ENCODE results near the gene NSRP1. TPM values are rescaled to one million over a fixed set of nuclear protein-coding genes. Genes with fewer than 3 reads are reported as not detected.
A peak's percentile ranks its signal among the peaks of the same experiment; 100 is the strongest.

Gene NSRP1
- total RNA-seq, 1 donor from 2014 or later, result 11.1 TPM

DNA sequence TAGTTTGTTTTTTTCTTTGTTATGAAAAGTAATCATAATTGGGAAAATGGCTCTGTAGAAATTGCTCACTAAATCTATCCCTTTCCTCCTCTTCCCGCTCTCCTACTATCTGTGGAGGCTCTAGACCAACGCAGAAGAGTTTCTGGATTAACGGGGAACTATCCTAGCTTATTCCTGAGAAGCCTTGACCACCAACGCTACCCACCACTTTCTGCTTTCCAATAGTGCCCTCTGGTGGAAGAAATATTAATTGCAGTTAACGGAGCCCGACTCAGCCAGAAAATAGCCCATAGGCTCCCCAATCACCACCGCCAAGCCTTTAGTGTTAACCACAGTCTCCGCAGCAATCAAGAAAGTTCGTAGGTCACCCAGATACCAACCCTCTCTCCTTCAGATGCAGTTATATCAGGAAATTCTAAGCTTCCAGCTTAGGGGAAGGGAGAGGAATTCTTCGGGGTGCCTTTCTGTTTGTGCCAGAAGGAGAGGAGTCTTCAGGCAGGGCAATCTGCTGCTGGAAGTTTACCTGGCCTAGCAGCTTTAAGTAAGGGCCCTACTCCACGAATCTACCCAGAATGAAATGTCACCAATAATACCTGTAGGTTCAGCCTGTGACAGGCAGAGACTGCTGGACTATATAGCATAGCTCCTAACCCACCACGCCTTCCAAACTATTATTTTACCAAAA, 23.0 kb upstream of the NSRP1 start:
- Histone ChIP-seq H3K27me3 (ENCODE audit: control insufficient read depth, insufficient read depth, low read length) (no peaks in the 10 kb centered on the region), H3K36me3 (ENCODE audit: control insufficient read depth, insufficient read depth, low read length) (no peaks in the 10 kb centered on the region), H3K4me3 (ENCODE audit: low read depth, low read length) (no peak overlapping the region)
- TF ChIP-seq CTCF (IDR thresholded peaks at IDR 0.05; ENCODE audit: insufficient read depth, low read length, poor library complexity, severe bottlenecking), result peak; percentile 55
- no peak for DNase-seq (ENCODE audit: low read depth)

DNA sequence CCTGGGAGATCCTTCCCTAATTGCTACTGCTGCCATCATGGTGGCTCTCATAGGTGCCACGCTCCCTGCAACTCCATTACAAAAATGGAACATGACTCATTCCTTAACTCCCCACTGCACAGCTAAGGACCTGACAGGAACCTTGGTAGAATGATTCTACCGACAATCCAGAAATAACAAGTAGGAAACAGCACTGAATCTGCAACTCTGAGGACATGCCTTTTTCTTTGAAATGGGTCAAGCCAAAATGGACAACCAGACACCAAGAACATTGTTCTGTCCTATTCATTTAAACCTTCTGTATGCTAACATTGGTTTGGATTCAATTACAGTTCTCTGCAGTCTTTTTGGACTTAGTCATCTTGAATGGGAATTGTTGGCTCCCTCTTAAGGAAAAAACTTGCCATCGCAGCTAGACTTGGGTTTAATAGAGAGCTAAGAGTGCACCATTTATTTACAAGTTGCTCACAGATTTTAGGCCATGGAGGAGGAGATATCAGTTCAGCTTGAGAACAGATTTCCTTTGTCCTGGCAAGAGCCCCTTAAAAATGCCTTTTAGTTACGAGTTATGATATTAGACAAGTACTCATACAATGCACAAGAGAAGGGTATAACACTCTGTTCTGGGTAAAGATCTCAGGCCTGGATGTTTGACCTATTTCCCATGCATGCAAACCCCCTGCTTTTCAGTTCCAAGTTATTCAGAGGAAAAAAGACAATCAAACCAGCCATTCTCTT, 20.9 kb upstream of the NSRP1 start:
- DNase-seq (ENCODE audit: low read depth), result peak; percentile 54
- Histone ChIP-seq H3K36me3 (ENCODE audit: control insufficient read depth, insufficient read depth, low read length) (no peaks in the 10 kb centered on the region), H3K4me3 (ENCODE audit: low read depth, low read length) (no peak overlapping the region), H3K27me3 (ENCODE audit: control insufficient read depth, insufficient read depth, low read length) (no peaks in the 10 kb centered on the region)
- TF ChIP-seq CTCF (IDR thresholded peaks at IDR 0.05; ENCODE audit: insufficient read depth, low read length, poor library complexity, severe bottlenecking), result peak; percentile 56

DNA sequence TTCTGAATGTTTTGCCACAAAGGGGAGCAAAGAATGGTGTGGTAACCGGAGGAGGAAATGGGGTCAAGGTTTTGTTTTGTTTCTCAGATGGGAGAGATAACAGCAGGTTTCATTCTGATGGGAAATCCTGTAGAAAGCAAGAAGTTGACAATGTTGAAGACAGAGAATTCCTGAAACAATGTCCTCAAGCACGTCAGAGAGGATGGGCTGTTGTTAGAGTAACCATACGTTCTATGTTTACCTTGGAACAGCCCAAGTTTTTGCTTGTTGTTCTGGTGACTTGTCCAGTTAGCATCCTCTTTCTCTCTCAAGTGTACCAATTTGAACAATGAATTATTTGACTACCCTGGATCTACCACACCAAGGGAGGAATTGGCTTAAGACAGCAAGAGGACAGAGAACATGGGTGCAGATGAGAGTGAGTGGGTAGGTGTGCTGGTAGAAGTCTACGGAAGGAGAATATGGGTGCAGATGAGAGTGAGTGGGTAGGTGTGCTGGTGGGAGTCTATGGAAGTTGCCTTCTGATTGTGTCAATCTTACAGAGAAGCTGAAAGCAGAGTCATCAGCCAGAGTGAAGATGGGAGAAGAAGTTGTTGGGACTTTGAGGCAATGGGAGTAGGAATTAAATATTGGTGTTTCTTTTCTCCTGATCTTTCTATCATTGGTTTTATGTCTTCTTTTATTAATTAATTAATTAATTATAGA, 14.8 kb upstream of the NSRP1 start:
- TF ChIP-seq CTCF (IDR thresholded peaks at IDR 0.05; ENCODE audit: insufficient read depth, low read length, poor library complexity, severe bottlenecking), result no peak
- no peaks in the 10 kb centered on the region for H3K36me3 ChIP-seq (ENCODE audit: control insufficient read depth, insufficient read depth, low read length)
- DNase-seq (ENCODE audit: low read depth), result no peak
- H3K27me3 ChIP-seq (ENCODE audit: control insufficient read depth, insufficient read depth, low read length), result no peaks in the 10 kb centered on the region
- no peak overlapping the region for H3K4me3 ChIP-seq (ENCODE audit: low read depth, low read length)

GRCh38 chr17:30103921-30104320, 12.7 kb upstream of the NSRP1 start:
- Histone ChIP-seq H3K36me3 (ENCODE audit: control insufficient read depth, insufficient read depth, low read length) (no peaks in the 10 kb centered on the region), H3K27me3 (ENCODE audit: control insufficient read depth, insufficient read depth, low read length) (no peaks in the 10 kb centered on the region), H3K4me3 (ENCODE audit: low read depth, low read length) (no peak overlapping the region)
- DNase-seq (ENCODE audit: low read depth), result no peak
- no peak for TF ChIP-seq CTCF (IDR thresholded peaks at IDR 0.05; ENCODE audit: insufficient read depth, low read length, poor library complexity, severe bottlenecking)

DNA sequence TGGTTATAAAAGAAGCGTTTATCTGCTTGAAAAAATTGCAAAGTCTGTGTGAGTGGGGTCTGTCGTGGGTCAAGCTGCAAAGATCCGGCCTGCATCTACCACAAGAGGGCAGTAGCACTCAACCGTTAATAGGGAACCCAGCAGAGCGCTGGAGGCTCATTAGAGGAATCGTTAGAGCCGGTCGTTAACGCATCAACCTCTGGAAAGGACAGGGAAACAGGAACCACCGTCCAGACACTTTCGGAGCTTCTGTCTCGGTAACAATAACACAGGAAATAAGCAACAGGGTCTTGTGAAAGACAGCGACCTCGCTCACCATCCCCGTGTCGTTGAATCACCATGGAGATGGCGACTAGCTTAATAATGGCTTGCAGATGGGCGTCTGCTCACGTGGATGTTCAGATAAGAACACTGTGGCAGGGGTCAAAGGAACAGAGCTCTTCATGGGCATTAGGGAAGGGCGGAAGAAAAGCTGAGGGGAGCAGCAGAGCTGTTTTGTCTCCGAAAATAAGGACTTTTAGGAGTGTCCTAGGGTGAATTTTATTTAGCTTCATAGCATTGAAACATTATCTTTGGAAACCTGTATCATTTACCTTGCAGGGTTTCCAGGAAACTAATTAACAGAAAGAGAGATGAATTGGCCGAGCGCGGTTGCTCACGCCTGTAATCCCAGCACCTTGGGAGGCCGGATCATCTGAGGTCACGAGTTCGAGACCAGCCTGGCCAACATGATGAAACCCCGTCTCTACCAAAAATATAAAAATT, 11.9 kb upstream of the NSRP1 start:
- peak; percentile 97 for TF ChIP-seq CTCF (IDR thresholded peaks at IDR 0.05; ENCODE audit: insufficient read depth, low read length, poor library complexity, severe bottlenecking)
- DNase-seq (ENCODE audit: low read depth), result no peak
- H3K27me3 ChIP-seq (ENCODE audit: control insufficient read depth, insufficient read depth, low read length), result no peaks in the 10 kb centered on the region
- peak overlapping the region; percentile 45 for H3K4me3 ChIP-seq (ENCODE audit: low read depth, low read length)
- no peaks in the 10 kb centered on the region for H3K36me3 ChIP-seq (ENCODE audit: control insufficient read depth, insufficient read depth, low read length)
